NCI-H146 treated with DMSO at 0.1 percent for 48 hours (cell line): ENCODE results near the gene LUZP1.
"Not testable (repeated sequence)": the region's sequence is repeated elsewhere in the genome, so short reads cannot be mapped to it uniquely, and the experiment has no call there.

Experiments
- DNase-seq: peaks from one replicate; lab custom pipeline; 2025; ENCODE audit not compliant: unreplicated experiment; lab: John Stamatoyannopoulos, UW

LUZP1 gene

DNA sequence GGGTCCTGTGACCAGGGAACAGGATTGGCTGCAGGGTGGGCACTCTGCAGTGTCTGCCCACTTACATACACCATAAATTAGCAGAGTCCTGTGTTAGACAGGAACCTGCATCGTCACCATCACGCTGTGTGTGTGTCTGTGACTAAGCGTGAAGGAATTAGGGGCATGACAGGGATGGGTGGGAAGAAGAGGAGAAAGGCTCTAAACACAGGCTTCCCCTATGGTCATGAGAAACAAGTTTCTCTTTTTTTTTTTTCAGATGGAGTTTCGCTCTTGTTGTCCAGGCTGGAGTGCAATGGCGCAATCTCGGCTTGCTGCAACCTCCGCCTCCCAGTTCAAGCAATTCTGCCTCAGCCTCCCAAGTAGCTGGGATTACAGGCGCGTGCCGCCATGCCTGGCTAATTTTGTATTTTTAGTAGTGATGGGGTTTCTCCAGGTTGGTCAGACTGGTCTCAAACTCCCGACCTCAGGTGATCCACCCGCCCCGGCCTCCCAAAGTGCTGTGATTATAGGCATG lies 20.3 kb upstream of the LUZP1 start:
- not testable (repeated sequence) for DNase-seq

DNA sequence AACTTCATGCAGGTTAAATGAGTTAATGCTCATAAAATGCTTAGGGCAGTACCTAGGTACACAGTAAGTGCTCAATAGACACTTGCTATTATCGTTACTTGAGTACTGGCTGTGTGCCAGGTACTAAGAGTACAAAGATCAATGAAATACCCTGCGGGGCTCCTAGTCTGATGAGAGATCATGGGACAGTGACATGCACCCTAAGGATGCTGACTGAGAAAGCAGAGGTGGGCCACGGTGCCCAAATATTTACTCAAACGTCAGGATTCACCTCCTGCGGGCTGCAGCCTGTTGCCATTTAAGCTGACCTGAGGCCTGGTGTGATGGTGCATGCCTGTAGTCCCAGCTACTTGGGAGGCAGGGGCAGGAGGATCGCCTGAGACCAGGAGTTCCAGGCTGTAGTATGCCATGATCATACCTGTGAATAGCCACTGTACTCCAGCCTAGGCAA lies 19.8 kb upstream of the LUZP1 start:
- DNase-seq, result peak; percentile 78

DNA sequence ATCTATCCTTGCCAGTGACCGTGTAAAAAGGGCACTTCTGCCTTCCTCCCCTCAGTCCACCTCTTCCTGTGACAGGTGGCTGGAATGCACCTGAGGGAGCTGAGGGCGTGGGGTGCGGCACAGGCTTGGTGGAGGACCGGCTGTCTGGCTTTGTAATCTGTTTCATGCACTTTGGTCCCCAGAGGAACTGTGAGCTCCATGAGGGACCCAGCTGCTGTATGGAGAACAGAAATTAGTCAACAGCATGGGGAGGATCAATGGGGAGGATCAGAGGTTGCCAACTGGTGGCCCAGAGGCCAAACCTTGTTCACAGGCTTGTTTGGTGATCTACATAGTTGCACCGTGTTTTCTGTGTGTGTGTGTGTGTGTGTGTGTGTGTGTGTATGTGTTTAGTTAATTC lies 19.0 kb upstream of the LUZP1 start:
- no peak for DNase-seq

DNA sequence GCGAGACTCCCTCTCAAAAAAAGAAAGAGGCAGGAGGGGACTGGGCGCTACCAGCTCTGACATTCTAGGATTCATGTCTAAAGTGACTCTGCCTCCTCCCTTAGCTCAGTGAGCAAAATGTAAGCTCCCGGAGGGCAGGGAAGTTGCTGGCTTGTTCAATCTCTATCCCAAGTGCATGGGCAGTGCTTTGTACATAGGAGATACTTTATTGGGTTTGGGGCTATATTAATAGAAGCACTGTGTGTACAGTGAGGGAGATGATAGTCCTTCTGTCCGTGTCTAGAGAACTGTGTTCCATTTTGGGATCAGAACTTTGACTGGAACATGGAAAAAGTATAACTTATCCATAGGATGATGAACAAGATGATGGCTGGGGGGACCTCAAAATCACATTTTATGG lies 16.7 kb upstream of the LUZP1 start:
- no peak for DNase-seq

DNA sequence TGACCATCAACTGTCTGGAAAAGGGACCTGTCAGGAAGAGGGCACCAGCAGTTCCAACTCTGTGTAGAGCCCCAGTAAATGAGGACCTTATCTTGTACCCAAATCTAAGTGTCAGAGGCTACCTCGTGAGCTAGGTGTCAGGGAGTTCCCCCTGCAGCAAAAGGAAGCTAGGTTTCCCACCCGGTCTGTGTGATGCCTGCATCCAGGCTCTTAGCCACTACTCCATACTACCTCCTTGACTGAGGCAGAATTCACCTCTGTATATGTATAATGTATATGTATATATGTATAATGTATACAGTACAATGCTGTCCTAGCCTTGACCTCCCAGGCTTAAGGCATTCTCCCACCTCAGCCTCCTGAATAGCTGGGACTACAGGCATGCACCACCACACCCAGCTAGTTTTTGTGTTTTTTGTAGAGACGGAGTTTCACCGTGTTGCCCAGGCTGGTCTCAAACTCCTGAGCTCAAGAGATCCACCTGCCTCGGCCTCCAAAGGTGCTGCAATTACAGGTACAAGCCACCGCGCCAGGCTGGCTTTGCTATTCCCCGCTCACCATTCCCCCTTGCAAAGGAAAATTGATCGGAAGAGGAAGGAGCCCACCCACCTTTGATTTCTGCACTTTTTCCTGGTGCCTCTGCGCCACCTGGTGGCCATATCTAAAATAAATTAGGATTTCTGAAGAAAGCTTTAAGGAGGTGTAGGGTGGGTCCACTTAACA lies 15.7 kb upstream of the LUZP1 start:
- DNase-seq, result peak; percentile 21

DNA sequence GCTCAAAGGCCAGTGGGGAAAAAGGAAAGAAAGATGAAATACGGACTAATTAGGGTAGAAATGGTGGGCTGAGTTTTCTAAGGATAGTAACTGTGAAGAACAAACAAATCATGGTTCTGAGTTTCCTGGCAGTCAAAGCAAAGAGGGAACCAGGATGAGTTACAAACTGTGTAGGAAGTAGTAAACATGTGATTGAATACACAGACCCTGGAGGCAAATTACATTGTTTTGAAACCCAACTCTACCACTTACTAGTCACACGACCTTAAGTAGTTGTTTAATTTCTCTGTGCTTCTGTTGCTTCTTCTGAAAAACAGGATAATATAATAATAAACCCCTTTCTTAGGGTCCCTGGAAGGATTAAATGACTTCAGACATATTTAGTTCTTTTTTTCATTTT lies 11.2 kb upstream of the LUZP1 start:
- no peak for DNase-seq

DNA sequence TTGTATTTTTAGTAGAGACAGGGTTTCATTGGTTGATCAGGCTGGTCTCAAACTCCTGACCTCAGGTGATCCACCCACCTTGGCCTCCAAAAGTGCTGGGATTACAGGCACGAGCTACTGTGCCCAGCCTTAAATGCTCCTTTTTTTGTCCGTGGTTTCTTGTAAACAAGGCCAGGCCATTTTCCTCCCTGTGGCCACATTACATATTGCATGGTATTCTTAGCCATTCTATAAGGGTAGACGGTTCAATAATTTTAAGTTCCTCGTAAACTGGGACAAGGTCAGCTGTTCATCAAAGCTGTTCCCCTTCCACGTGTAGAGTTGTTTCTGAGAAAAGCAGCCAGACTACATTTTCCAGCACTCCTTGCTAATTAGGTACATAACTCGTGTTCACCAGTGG lies 10.3 kb upstream of the LUZP1 start:
- no peak for DNase-seq

DNA sequence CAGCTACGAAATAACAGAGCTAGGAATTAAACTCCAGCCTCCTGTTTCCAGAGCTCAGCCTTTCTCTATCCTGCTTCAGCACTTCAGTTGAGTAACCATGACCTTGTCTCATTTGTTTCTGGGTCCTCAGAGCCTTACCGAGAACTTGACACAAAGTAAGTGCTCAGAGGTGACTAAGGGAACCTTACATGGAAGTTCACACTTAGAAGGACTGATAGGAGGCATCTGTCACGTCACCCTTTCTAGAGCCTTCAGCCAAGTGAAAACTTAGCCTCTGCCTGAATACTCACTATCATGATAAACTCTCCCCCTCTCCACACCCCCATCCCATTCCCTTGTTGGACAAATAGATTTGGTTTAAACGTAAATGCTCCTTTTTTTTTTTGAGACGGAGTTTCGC lies 9.8 kb upstream of the LUZP1 start:
- no peak for DNase-seq

DNA sequence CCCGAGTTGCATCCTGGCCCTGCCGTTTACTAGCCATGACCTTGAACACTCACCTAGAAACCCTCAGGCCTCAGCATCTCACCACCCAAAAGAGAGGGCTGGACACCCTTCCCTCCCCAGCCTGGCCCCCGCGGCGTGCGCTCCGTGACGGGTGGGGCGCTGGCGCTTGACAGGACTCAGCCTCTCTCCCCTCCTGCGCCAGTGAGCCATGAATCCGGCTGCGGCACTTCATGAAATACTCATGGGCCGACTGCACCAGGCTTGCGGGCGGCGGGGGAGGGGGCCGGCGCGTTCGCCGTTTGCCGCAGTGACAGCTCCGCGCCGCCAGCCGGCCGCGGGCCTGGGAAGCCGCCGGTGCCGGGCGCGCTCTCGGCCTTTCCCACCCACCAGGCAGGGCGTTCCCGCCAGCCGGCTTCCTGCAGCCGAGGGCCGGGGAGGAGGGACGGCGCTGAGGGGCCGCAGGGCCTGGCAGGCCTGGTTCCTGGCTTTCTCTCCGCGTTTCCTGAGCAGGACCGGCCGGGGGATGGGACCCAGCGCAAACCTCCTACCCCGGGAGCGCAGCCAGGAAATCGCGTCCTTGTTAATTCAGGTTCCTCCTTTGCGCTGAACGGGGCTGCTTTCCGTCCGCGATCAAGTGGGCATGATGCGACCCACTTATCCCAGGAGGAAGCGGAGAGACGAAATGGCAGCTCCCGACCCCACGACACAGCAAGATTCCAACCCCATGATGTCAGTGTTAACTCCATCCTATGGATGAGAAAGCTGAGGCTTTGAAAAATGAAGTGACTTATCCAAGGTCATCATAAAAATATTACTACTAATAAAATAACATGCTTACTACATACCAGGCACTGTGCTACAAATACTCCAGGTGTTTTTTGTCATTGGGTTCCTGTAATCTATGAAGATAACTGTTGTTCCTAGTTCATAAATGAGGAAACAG lies 9.1 kb upstream of the LUZP1 start:
- DNase-seq, result no peak

DNA sequence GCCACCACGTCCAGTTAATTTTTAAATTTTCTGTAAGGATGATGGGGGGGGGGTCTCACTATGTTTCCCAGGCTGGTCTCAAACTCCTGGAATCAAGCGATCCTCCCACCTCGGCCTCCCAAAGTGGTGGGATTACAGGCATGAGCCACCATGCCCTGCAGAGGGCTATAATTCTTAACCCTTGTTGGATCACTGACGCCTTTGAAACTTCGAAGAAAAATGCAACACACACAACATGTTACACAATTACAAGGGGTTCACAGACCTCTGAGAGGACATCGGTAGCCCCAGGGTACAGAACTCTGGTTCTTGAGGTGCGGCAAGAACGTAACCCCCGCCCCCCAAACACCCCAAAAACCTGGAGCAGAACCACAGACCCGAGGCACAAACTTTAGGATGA lies 8.4 kb upstream of the LUZP1 start:
- DNase-seq, result no peak

DNA sequence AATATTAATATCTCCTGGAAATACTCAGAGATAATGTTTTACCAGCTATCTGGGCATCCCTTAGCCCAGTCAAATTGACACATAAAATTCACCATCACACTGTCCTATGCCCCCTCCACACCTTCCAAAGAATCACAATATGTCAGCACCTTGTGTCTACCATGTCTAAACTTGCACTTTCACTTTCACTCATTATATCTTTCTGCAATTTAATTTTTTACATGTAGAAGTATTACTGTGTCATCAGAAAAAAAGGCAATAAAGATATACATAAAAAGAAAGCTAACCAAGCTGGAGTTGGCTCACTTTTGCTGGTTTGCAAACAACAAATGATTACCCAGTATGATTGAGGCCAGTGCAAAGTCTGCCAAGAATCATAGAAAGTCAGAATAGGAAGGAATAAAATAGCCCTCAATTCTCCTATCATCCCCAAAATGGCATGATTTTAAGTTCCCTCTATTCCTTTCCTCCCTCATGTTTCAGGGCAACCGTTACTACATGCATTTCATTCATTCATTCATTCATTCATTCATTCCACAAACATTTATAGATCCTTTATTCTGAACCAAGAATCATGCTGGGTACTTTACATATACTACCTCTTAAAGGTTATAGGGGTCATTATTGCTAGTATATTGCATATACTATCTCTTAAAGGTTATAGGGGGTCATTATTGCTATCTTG lies 5.9 kb upstream of the LUZP1 start:
- no peak for DNase-seq

DNA sequence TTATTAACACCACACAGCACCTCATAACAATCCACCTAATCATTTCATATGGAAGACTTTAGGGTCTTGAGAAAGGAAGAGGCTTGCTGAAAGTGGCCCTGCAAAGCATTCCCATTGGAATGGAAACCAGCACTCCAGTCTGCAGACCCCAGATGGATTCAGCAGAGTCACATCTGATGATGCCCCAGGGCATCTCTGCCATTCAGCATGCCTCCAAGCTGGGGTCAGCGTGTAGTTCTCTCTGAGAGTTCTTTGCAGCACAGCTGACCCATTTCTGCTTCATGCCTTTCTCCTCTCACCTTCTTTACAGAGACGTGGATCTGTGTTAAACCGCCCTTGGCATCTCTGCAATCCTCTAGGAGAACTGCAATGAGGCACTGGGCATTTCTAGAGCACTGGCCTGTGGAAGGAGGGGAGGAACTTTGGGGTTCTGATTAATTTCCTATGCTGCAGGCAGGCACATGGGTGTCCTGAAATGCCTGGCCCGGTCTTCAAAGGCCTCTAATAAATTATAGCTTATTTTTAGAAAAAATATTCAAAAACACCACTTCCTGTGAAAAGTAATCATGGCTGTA lies 2.6 kb upstream of the LUZP1 start:
- DNase-seq, result no peak

DNA sequence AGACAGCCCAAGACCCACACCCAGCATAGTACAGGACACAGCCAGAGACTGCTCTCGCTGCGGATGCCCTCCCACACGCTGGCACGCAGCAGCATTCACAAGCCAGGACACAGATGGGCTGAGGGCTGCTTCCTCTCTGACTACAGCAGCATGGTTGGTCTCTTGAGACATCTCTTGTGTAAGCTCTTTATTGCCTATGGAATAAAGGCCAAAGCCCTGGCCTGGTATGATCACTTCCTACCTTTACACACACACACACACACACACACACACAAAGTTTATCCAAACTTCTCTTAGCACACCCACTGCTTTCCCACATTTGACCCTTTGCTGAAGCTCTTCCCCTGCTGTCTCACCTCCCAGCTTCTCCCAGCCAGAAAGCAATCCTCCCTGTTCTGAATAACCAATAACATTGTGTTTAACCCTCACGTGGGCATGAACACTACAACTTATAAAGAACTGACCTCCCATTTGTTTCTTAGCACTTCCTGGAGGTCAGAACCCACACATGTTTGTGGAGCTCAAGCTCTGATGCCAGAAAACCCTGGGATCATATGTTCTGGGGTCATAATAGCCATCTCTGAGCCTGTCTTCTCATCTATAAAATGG lies 1.2 kb upstream of the LUZP1 start:
- DNase-seq, result no peak

DNA sequence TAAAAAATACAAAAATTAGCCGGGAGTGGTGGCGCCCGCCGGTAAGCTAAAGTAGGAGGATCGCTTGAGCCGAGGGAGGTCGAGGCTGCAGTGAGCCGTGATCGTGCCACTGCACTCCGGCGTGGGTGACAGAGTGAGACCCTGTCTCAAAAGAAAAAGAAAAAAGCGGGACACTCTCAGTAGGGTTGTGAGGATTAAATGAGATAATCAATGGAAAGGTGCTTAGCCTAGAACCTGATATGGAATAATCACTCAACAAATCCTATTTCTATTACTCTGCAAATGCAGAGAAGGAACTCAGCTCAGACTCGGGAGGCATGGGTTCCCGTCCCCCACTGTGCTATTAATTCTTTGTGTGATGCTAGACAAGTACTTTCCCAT lies 529 bp upstream of the LUZP1 start:
- no peak for DNase-seq

DNA sequence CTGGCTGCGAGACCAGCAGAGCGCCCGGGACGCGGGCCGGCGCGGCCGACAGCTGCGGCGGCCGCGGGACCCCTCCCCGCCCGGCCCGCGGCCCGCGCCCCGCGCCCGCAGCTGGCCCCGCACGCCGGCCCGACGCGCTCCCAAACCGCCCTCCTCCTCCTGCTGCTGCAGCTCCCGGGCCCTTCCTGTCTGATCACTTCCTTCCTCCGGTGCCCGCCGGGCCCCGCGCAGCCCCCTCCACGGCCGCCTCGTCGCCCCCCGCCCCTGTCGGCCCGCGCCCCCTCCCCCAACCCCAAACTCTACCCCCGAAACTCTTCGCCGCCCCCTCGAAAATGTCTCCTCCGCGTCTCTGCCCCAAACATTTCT lies 594 bp downstream of the LUZP1 start:
- DNase-seq, result no peak

DNA sequence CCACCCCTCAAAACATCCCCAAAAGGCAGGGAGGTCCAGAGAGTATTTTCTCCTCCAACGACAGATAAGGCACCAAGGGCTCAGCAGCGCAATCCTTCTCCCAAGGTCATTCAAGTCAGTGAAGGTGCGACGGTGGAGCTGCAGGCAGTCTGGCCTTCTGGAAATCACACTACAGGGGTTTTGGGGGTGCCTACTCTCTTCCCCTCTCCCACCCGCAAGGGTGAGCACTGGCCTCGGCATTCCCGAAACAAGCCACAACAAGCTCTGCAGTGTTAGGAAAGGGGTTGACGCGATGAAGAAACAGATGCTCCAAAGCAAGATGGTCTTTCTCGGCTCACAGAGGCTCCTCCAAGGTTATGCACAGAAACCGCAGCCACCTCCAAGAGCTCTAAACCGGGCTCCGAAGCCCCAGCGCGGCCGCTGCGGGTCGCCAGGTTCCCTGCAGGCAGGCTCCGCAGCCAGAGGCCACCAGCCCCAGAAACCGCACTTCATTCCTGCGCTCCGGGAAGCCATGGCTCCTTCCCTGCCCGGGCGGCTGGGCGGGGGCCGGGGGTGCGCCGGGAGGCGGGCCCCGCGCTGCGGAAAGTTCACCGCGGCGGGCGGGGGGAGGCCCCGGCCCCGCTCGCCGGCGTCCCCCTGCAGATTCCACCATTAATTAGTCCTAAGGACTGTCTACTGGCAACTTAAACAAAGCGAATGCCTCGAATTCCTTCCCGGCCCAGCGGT lies 1.1 kb downstream of the LUZP1 start:
- no peak for DNase-seq

DNA sequence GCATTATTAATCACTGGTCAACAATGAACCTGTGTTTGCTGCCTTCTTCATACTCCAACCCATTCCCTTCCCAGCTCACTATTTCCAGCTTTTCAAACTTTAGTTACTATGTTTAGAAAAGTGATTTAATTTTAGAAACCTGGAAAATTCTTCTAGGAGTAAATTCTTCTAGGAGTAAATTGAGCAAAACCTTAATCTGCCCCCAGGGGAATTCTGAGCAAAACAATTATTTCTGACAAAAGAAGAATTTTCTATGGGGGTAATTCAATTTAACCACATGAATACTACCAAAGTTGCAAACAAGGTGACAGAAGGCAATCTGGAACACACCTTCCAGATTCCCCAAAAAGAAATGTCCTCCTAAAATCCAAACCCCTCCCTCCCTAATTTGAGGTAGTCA lies 1.8 kb downstream of the LUZP1 start:
- DNase-seq, result no peak

DNA sequence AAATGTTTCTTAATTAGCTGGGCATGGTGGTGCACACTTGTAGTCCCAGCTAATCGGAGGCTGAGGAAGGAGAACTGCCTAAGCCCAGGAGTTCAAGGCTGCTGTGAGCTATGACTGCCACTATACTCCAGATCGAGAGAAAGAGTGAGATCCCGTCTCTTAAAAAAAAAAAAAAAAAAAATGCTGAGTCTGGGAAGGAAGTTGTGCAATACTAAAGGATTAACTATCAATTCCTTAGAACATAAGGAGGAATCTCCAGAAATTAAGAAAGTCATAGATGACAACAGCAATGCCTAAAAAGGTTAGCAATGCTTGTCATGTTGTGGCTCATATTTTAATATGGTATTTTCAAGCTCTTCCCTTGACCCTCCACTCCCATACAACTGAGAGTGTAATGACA lies 5.3 kb downstream of the LUZP1 start:
- no peak for DNase-seq

DNA sequence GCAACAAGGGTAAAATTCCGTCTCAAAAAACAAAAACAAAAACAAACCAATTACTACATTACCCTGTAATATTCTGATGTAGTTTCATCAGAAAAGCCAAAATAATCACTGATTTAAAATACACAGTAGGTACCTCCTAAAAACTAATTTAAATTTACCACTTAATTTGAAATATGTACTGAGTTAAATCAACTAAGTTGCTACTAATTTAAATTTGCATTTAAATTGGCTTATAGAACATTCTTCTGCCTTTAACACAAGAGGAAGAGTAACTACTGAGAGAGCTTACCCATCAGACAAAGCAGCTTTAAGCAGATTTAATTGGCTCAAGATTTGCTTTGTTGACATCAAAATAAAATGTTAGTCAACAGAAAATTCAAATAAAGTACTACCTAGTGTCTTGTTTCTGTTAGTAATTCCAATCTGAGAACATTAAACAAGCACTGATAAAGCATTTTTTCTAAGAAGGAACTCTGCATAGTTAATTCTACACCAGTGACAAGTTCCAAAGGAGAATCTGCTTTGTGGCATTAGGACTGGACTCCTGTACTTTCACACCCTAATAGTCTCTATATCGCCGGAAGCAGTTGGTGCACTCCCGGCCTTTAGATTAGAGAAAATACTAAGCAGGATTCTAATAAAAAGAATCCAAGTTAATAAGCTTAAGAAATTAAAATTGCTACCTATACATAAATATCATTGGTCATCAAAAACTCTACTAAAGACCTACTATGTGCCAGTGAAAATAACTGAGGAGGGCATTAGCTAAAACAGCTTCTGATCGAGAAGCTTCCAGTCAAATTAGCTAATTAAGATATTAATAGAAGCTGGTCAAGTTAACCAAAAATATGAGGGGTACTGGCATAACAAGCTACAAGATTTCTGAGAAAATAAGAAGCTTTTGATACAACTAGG lies 8.4 kb downstream of the LUZP1 start:
- DNase-seq, result no peak
